T follicular helper cell (primary cell): ENCODE data around the gene CLDN18.

ENCODE experiments used
- DNase-seq: peaks from one replicate; pipeline ENCODE4 v3.0.0-alpha.2; 2020; ENCODE audit warnings: low read depth
- total RNA-seq, 2 experiments: gene quantifications; one replicate each; lab custom pipeline; 2026; lab: John Stamatoyannopoulos, UW

Gene CLDN18
- total RNA-seq = 0 reads per million in 2 experiments

- no peak for DNase-seq
Measured at GRCh38 chr3:138009476-138010272, at the start of gene CLDN18. Gene CLDN18 (plus strand): TSS chr3:138010165. CDS start chr3:138010226, 61 bp downstream.

- no peak for DNase-seq
Measured at GRCh38 chr3:137962251-137962650, 47.7 kb upstream of the CLDN18 start.

GRCh38 chr3:137963463-137963862 is 46.5 kb upstream of the CLDN18 start:
- DNase-seq = no peak

- DNase-seq = peak; percentile 26
Measured at GRCh38 chr3:137970914-137971831, 38.8 kb upstream of the CLDN18 start.

GRCh38 chr3:137972396-137972795 is 37.6 kb upstream of the CLDN18 start:
- no peak for DNase-seq

- DNase-seq = no peak
Measured at GRCh38 chr3:137978328-137978727, 31.6 kb upstream of the CLDN18 start.

- no peak for DNase-seq
Measured at GRCh38 chr3:137987723-137988122, 22.2 kb upstream of the CLDN18 start.

GRCh38 chr3:137988152-137988551 is 21.8 kb upstream of the CLDN18 start:
- DNase-seq = no peak

GRCh38 chr3:137988982-137989381 is 21.0 kb upstream of the CLDN18 start:
- no peak for DNase-seq

- no peak for DNase-seq
Measured at GRCh38 chr3:137990427-137990826, 19.5 kb upstream of the CLDN18 start.

GRCh38 chr3:137992592-137992991 is 17.4 kb upstream of the CLDN18 start:
- no peak for DNase-seq

- DNase-seq = no peak
Measured at GRCh38 chr3:137998121-137999042, 11.6 kb upstream of the CLDN18 start.

- no peak for DNase-seq
Measured at GRCh38 chr3:138003069-138003468, 6.9 kb upstream of the CLDN18 start.

- no peak for DNase-seq
Measured at GRCh38 chr3:138005627-138006026, 4.3 kb upstream of the CLDN18 start.

- DNase-seq = no peak
Measured at GRCh38 chr3:138007898-138008297, 2.1 kb upstream of the CLDN18 start.

- no peak for DNase-seq
Measured at GRCh38 chr3:138010273-138010590, 267 bp downstream of the CLDN18 start.

GRCh38 chr3:138011722-138012121 is 1.8 kb downstream of the CLDN18 start:
- DNase-seq = no peak

- DNase-seq = no peak
Measured at GRCh38 chr3:138012526-138012925, 2.6 kb downstream of the CLDN18 start.

GRCh38 chr3:138016065-138016464 is 6.1 kb downstream of the CLDN18 start:
- DNase-seq = no peak

- DNase-seq = no peak
Measured at GRCh38 chr3:138019281-138020069, 9.5 kb downstream of the CLDN18 start.

- DNase-seq = no peak
Measured at GRCh38 chr3:138023754-138024153, 13.8 kb downstream of the CLDN18 start.
